NCI-H1048 (cell line): Measurements from ENCODE around the gene TMEM267.
"Not testable (repeated sequence)": the region's sequence is repeated elsewhere in the genome, so short reads cannot be mapped to it uniquely, and the experiment has no call there.

ENCODE experiments used
- DNase-seq: peaks from one replicate; lab custom pipeline; 2025; lab: John Stamatoyannopoulos, UW

Gene TMEM267

DNA sequence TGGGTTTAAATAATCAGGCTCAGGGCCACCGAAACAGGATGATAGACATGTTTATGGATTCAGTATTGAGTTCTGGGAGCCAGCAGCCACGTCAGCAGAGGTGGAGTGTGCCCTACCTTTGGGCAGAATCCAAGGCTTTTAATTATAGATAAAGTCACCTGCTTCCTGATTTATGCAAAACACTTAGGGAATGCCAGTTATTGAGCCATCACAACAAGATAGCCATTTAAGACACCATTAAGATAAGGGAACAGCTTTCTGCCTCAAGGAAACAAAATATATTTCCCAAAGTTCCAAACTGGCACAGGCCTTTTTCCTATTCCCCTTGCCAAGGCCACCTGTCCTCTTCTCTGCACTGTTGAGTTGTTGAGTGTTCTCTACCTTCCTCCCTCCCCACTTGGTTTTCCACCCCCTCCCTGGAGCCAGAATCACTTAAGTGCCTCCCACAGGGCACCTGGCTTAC lies 73.8 kb downstream of the TMEM267 start:
- DNase-seq: no peak

DNA sequence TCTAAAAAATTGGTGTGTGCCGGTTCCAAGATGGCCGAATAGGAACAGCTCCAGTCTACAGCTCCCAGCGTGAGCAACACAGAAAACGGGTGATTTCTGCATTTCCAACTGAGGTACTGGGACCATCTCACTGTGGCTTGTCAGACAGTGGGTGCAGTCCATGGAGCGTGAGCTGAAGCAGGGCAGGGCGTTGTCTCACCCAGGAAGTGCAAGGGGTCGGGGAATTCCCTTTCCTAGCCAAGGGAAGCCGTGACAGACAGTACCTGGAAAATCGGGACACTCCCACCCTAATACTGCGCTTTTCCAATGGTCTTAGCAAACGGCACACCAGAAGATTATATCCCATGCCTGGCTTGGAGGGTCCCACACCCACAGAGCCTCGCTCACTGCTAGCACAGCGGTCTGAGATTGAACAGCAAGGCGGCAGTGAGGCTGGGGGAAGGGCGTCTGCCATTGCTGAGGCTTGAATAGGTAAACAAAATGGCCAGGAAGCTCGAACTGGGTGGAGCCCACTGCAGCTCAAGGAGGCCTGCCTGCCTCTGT lies 81.1 kb downstream of the TMEM267 start:
- not testable (repeated sequence) for DNase-seq

DNA sequence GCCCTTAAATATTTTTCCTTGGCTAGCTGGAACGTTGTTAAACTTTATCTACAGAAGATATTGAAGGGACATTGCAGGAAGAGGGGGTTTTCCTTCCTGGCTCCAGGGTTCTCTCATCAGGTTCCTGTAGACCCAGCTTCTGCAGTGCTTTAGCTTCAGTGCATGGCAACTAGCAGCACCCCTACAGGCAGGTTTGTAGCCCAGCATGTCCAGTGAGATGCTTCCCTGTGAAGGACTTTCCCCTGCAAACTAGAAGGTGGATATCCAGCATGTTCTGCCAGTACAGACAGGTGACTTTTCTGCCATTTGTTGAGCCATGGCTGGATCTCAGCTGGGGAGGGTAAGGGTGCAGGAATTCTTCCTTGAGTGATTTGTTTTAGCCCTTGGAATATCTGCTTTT lies 81.8 kb downstream of the TMEM267 start:
- no peak for DNase-seq

DNA sequence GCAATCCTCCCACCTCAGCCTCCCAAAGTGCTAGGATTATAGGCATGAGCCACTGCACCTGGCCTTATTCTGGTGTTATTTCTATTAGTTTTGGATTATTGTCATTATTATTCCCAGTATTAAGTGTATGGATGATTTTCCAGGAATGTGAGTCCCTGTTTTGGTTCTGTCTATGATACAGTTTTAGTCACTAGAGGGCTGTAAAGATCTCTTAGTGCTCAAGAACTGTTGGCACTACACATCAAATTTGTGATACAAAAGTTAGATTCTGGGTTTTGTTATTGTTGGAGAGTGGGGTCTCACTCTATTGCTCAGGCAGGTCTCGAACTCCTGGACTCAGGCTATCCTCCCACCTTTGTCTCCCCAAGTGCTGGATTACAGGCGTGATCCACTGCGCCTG lies 83.6 kb downstream of the TMEM267 start:
- no peak for DNase-seq

GRCh38 chr5:43396762-43397304 lies 86.8 kb downstream of the TMEM267 start:
- DNase-seq: no peak
